HFF-Myc (cell line): ENCODE data around the gene MASTL.

Experiments
- DNase-seq: peaks from one replicate; pipeline ENCODE4 v3.0.0-alpha.2; 2011; ENCODE audit warnings: low read depth; ENCODE audit errors: extremely low read depth
- H3K4me3 ChIP-seq: replicated peaks from 2 replicates; pipeline ENCODE4 v1.5.1; 2011; ENCODE audit warnings: low read depth, mild to moderate bottlenecking, control low read depth, low read length
- TF ChIP-seq, protein P1 (sequence below): IDR thresholded peaks from 2 replicates; pipeline ENCODE4 v1.5.1; 2012; ENCODE audit warnings: mild to moderate bottlenecking, low read depth, low read length, control low read depth; ENCODE audit errors: missing control alignments

MASTL gene

DNA sequence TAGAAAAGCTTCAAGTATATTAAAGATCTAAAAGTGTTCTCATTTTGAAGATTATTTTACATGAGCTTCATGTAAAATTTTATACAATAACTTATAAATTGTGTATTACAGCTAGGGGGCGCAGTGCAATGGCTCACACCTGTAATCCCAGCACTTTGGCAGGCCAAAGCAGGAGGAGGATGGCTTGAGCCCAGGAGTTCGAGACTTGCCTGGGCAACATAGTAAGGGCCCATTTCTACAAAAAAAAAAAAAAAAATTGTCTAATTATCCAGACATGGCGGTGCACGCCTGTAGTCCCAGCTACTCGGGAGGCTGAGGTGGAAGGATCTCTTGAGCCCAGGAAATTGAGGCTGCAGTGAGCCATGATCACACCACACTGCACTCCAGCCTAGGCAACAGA lies 68.8 kb downstream of the MASTL start:
- H3K4me3 ChIP-seq, result no peak overlapping the region
- TF ChIP-seq, protein P1, sequence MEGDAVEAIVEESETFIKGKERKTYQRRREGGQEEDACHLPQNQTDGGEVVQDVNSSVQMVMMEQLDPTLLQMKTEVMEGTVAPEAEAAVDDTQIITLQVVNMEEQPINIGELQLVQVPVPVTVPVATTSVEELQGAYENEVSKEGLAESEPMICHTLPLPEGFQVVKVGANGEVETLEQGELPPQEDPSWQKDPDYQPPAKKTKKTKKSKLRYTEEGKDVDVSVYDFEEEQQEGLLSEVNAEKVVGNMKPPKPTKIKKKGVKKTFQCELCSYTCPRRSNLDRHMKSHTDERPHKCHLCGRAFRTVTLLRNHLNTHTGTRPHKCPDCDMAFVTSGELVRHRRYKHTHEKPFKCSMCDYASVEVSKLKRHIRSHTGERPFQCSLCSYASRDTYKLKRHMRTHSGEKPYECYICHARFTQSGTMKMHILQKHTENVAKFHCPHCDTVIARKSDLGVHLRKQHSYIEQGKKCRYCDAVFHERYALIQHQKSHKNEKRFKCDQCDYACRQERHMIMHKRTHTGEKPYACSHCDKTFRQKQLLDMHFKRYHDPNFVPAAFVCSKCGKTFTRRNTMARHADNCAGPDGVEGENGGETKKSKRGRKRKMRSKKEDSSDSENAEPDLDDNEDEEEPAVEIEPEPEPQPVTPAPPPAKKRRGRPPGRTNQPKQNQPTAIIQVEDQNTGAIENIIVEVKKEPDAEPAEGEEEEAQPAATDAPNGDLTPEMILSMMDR, result peak; percentile 65
- no peak for DNase-seq

DNA sequence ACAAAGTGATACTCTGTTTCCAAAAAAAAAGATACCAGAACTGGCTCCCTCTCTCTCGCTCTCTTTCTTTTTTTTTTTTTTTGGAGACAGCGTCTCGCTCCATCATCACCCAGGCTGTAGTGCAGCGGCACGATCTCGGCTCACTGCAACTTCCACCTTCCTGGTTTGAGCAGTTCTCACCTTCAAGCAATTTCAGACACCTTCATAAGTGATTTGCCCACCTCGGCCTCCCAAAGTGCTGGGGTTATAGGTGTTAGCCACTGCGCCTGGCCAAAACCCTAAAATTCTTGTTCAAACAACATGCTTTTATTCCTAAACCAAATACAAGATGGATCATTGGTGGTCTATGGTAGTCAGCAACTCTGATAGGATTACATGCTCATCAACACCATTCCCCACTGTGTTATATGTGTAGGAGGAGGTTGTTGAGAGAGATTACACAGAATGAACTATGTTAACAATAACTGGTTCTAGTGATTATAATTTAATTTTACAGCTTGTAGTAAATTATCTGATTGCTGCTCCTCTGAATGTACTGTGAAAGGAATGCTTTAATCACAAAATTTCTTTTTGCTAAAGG lies 69.9 kb downstream of the MASTL start:
- TF ChIP-seq, protein P1, result no peak
- H3K4me3 ChIP-seq, result no peak overlapping the region
- no peak for DNase-seq

DNA sequence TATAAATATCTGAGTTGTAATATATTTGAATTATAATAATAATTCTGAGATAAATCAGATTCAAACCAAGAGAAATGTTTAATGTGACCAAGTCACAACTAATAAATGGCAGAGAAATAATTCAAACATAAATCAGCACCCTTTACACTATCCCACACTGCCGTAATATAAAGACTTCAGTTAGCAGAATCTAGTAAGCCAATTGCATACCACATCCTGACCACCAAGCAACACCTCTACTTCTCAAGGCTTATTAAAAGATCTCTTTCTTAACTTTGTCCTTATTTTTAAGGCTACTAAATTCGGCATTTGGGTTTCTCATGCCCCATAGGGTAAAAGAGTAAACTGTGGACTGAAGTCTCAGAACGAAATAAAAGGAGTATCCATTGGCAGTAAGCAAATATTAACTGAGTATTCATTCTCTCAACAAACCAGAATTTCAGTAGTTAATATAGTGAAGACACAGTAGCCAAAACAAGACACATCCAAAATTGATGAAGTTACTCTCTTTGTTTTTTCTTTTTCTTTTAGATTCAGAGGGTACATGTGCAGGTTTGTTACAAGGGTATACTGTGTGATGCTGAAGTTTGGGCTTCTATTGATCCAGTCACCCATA lies 70.6 kb downstream of the MASTL start:
- TF ChIP-seq, protein P1, result no peak
- no peak for DNase-seq
- H3K4me3 ChIP-seq, result no peak overlapping the region

DNA sequence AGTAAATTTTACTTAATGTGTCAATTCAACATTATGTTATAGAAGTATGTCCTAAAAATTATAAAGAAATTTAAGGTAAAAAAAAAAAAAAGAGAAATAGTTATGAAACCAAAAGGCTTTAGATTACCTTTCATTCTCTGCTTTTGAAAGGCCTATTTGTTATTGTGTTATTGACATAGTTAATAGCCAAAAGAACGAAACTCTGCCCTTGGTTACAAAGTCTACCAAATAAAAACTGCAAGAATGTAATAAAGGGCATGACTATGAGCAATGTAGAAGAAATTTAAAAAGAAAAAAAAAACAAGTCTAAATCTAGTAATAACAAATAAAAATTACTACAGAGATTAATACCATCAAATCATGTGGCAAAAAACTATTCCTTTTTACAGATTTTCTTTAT lies 74.9 kb downstream of the MASTL start:
- no peak for DNase-seq
- TF ChIP-seq, protein P1, result no peak
- H3K4me3 ChIP-seq, result no peak overlapping the region

DNA sequence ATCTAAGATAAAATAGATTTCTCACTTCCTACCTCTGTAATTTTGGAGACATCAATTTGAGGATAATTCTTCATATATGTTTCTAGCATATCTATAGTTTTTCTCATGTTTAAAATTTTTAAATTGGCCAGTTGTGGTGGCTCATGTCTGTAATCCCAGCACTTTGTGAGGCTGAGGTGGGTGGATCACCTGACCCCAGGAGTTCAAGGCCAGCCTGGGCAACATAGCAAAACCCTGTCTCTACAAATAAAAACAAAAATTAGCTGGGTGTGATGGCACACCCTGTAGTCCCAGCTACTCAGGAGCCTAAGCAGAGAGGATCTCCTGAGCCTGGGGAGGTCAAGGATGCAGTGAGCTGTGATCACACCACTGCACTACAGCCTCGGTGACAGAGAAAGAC lies 80.6 kb downstream of the MASTL start:
- no peak for DNase-seq
- TF ChIP-seq, protein P1, result no peak
- H3K4me3 ChIP-seq, result no peak overlapping the region
